Measurements from ENCODE around the gene SPA17.

DNA sequence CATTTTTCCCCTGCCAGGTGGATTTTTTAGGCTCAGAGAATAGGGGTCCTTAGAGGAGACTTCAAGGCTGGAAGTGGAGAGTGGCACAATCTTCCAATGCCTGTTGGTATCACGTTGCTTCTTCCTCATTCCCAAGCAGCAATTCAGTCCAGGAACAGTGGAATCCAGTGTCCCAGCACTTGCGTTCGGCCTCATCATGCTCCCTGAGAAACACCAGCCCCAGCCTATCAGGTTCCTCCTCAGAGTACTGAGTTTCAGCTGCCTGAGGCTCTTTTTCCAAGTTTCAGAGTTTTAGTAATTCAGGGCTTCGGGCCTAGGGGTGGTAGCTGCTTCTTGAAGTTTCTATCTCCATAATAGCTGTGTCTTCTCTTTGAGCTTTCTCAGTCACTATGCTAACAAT lies 34.1 kb downstream of the SPA17 start:
- TF ChIP-seq, protein P1, sequence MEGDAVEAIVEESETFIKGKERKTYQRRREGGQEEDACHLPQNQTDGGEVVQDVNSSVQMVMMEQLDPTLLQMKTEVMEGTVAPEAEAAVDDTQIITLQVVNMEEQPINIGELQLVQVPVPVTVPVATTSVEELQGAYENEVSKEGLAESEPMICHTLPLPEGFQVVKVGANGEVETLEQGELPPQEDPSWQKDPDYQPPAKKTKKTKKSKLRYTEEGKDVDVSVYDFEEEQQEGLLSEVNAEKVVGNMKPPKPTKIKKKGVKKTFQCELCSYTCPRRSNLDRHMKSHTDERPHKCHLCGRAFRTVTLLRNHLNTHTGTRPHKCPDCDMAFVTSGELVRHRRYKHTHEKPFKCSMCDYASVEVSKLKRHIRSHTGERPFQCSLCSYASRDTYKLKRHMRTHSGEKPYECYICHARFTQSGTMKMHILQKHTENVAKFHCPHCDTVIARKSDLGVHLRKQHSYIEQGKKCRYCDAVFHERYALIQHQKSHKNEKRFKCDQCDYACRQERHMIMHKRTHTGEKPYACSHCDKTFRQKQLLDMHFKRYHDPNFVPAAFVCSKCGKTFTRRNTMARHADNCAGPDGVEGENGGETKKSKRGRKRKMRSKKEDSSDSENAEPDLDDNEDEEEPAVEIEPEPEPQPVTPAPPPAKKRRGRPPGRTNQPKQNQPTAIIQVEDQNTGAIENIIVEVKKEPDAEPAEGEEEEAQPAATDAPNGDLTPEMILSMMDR (IDR thresholded peaks at IDR 0.05), result no peak
- TF ChIP-seq POLR2A (IDR thresholded peaks at IDR 0.05; ENCODE audit: low read depth), result no peak
- no peak for TF ChIP-seq POLR2AphosphoS5 (IDR thresholded peaks at IDR 0.05)
